Breast epithelium (tissue), 4 donors: Measurements from ENCODE around the gene GNAZ. TPM values are rescaled to one million over a fixed set of nuclear protein-coding genes. Genes with fewer than 3 reads are reported as not detected.

Experiments
- DNase-seq, 2 donors: peaks; one replicate each; pipeline ENCODE4 v3.0.0-alpha.2; 2019; ENCODE audit warnings: low spot score in 2 of 2
- H3K27ac ChIP-seq, 2 donors: fragments of 200-600 bp; sonication (generic) in 1 of 2; one replicate each; pipeline ENCODE4 v1.5.1; 2016 to 2019; ENCODE audit warnings: mild to moderate bottlenecking in 1 of 2
- H3K27me3 ChIP-seq, 2 donors: fragments of 200-600 bp; sonication (generic) in 1 of 2; one replicate each; pipeline versions ENCODE4 v1.5.1 to v1.6.0; 2017 to 2019; ENCODE audit warnings: control low read depth in 1 of 2, mild to moderate bottlenecking in 1 of 2
- H3K36me3 ChIP-seq: fragments of 200-600 bp; one replicate; pipeline ENCODE4 v1.5.1; 2019
- H3K4me1 ChIP-seq, 2 donors: fragments of 200-600 bp; sonication (generic); one replicate each; pipeline ENCODE4 v1.5.1; 2016 to 2019; ENCODE audit warnings: control low read depth in 1 of 2
- H3K4me3 ChIP-seq, 3 donors: fragments of 200-600 bp; sonication (generic); 1 replicate in 2 of 3; 2 replicates in 1 of 3; pipeline ENCODE4 v1.5.1; 2016 to 2019; ENCODE audit warnings: mild to moderate bottlenecking in 3 of 3, moderate library complexity in 2 of 3
- H3K9me3 ChIP-seq, 2 donors: fragments of 200-600 bp; sonication (generic) in 1 of 2; one replicate each; pipeline ENCODE4 v1.5.1; 2016 to 2019; ENCODE audit warnings: control low read depth in 1 of 2
- POLR2A ChIP-seq: fragments of 450-650 bp; IDR thresholded peaks from one replicate; pipeline ENCODE4 v1.6.1; 2016; ENCODE audit warnings: antibody characterized with exemption, mild to moderate bottlenecking, moderate library complexity
- POLR2AphosphoS5 ChIP-seq, 3 donors: sonication (generic); formaldehyde crosslinking; IDR thresholded peaks; one replicate each; pipeline ENCODE4 v1.6.1; 2017; ENCODE audit warnings: antibody characterized with exemption in 3 of 3
- intact Hi-C: fragments of 100-400 bp; cut with DNase I; formaldehyde crosslinking; loops from one replicate; pipeline ENCODE4 v1.15.1; 2023; ENCODE audit warnings: low total_unique reads
- total RNA-seq, 3 donors: library from RNA; depleted of rRNA; stranded (reverse); fragments of >200 nt; gene quantifications; one replicate each; pipeline ENCODE4 v1.1.0, GENCODE V29; 2016
- TF ChIP-seq, protein P1 (sequence below), 3 donors: fragments of 450-650 bp; IDR thresholded peaks; one replicate each; pipeline ENCODE4 v1.5.1; 2016 to 2017; ENCODE audit warnings: antibody characterized with exemption in 3 of 3, mild to moderate bottlenecking in 3 of 3, moderate library complexity in 3 of 3

The GNAZ gene
- total RNA-seq, 3 donors from 2014 or later: 5.0 to 15.7 (median 5.3) TPM

DNA sequence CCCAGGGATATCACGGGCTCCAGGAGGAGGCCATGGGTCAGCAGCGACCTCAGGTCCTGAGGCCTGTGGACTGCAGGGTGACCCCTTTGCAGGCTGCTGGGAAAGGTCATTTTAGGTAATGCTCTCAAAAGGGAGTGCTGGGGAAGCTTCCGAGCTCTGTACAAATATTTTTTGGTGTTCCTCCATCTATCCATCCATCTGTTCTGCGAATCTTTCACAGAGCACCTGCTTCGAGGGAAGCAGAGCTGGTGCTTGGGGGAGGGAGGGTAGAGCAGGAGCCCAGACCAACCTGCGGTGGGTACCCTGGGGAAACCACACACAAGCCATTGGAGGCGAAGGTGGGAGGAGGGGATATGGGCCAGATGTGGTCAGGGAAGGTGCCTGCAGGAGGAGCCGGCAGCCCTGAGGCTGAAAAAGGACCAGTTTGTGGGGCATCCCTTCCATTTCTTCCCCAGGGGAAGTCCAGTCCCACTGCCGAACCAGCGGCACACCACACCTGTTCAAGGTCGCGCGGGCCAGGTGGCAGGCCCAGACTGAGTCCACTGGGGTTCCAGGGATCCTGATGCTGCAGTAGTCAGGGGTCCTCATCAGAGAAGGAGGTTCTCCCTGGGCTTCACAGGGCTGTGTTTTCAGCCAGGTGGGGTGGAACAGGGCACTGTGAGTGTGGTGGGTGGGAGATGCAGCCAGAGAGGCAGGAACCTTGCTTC lies 13.1 kb downstream of the GNAZ start:
- intact Hi-C loops: loop anchor here (2.0 kb wide), 1 partner anchor 53 kb away; no protein-coding TSS in a partner anchor
- H3K4me1 ChIP-seq: no peaks in the 10 kb centered on the region
- no peak for TF ChIP-seq POLR2A
- no peak for TF ChIP-seq POLR2AphosphoS5 (IDR thresholded peaks at IDR 0.05)
- TF ChIP-seq, protein P1, sequence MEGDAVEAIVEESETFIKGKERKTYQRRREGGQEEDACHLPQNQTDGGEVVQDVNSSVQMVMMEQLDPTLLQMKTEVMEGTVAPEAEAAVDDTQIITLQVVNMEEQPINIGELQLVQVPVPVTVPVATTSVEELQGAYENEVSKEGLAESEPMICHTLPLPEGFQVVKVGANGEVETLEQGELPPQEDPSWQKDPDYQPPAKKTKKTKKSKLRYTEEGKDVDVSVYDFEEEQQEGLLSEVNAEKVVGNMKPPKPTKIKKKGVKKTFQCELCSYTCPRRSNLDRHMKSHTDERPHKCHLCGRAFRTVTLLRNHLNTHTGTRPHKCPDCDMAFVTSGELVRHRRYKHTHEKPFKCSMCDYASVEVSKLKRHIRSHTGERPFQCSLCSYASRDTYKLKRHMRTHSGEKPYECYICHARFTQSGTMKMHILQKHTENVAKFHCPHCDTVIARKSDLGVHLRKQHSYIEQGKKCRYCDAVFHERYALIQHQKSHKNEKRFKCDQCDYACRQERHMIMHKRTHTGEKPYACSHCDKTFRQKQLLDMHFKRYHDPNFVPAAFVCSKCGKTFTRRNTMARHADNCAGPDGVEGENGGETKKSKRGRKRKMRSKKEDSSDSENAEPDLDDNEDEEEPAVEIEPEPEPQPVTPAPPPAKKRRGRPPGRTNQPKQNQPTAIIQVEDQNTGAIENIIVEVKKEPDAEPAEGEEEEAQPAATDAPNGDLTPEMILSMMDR (IDR thresholded peaks at IDR 0.05): no peak

DNA sequence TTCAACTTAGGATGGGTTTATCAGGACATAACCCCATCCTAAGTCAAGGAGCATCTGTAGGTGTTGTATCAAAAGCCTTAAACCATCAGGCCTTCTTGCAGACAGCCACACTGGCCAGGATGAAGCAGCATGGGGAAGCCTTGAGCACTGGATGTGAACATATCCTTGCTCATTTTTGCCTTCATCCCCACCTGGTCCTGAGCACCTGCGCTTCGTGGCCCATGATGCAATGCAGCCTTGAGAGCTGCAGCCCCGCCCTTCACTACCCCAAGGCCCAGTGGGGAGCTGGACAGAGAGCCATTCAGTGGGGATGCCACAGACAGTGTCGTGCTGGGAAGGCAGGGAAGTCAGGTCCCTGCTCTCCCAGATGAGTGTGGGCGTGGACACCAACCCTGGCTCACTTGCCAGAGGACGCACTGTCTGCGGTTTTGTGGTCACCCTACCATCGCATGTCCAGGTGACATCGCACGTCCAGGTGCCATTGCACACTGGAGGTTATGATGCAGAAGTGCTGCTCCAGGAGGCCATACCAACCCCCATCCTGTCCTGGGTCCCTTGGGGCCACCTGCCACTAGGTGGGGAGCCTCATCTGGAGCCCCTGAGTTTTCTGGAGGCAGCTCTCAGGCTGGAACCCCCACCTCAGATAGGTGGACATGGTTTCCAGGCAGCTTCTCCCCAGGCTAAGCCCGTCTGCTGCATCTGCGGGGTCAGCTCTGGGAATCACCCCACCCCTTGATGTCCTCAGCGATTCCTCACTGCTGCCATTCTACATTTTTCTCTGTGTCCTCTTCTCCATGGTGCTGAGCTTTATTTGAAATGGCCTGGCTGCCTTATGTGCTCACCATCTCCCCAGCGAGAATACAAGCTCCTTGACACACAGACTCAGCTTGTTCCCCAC lies 14.4 kb downstream of the GNAZ start:
- H3K27ac ChIP-seq: no peak overlapping the region
- no peaks in the 10 kb centered on the region for H3K36me3 ChIP-seq
- TF ChIP-seq POLR2AphosphoS5 (IDR thresholded peaks at IDR 0.05) (no peak), POLR2A (no peak)
- TF ChIP-seq, protein P1 (IDR thresholded peaks at IDR 0.05): no peak
- H3K27me3 ChIP-seq: no peaks in the 10 kb centered on the region
- intact Hi-C loops: loop anchor here (2.0 kb wide), 1 partner anchor 54 kb away; no protein-coding TSS in a partner anchor
- H3K4me3 ChIP-seq: no peak overlapping the region
- DNase-seq: no peak
- H3K4me1 ChIP-seq: no peaks in the 10 kb centered on the region
- H3K9me3 ChIP-seq: no peaks in the 10 kb centered on the region

More for the DNA sequence above, 13.1 kb downstream of the GNAZ start:
- DNase-seq: no peak
- Histone ChIP-seq H3K27me3 (no peaks in the 10 kb centered on the region), H3K36me3 (no peaks in the 10 kb centered on the region), H3K27ac (no peak overlapping the region), H3K9me3 (no peaks in the 10 kb centered on the region), H3K4me3 (no peak overlapping the region)

GRCh38 chr22:23085351-23085671 lies 15.0 kb downstream of the GNAZ start:
- no peak for DNase-seq
- TF ChIP-seq, protein P1 (IDR thresholded peaks at IDR 0.05): no peak
- TF ChIP-seq POLR2A (no peak), POLR2AphosphoS5 (IDR thresholded peaks at IDR 0.05) (no peak)
- Histone ChIP-seq H3K4me1 (no peaks in the 10 kb centered on the region), H3K4me3 (no peak overlapping the region), H3K27me3 (no peaks in the 10 kb centered on the region), H3K36me3 (no peaks in the 10 kb centered on the region), H3K27ac (no peak overlapping the region), H3K9me3 (no peaks in the 10 kb centered on the region)
- intact Hi-C loops: loop anchor here (2.0 kb wide), 1 partner anchor 55 kb away; no protein-coding TSS in a partner anchor

GRCh38 chr22:23085785-23086184 lies 15.5 kb downstream of the GNAZ start:
- DNase-seq: no peak
- Histone ChIP-seq H3K27ac (no peak overlapping the region), H3K4me3 (no peak overlapping the region), H3K27me3 (no peaks in the 10 kb centered on the region), H3K4me1 (no peaks in the 10 kb centered on the region), H3K9me3 (no peaks in the 10 kb centered on the region), H3K36me3 (no peaks in the 10 kb centered on the region)
- no peak for TF ChIP-seq POLR2AphosphoS5 (IDR thresholded peaks at IDR 0.05)
- TF ChIP-seq, protein P1 (IDR thresholded peaks at IDR 0.05): no peak
- TF ChIP-seq POLR2A: no peak
- intact Hi-C loops: loop anchor here (2.0 kb wide), 1 partner anchor 55 kb away; no protein-coding TSS in a partner anchor

DNA sequence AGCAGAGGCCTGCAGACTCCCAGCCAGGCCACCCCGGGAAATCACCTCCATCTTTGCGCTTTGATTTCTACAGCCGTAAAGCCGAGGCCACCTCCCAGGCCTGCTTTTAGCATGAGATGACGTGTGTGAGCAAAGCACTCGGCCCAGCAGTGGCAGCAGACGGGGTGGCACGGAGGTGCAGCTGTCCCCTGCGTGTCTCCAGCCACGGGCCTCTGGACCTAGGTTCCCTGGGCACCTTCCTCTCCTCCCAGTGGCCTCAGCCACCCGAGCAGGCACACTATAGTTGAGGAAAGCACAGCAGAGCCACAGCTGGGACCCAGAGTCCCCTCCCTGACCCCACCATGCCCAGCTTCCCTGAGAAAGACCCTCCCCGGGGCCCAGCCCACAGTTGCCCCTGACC lies 15.9 kb downstream of the GNAZ start:
- H3K36me3 ChIP-seq: no peaks in the 10 kb centered on the region
- TF ChIP-seq POLR2A (no peak), POLR2AphosphoS5 (IDR thresholded peaks at IDR 0.05) (no peak)
- TF ChIP-seq, protein P1 (IDR thresholded peaks at IDR 0.05): no peak
- H3K4me3 ChIP-seq: no peak overlapping the region
- intact Hi-C loops: no loop called here
- DNase-seq: no peak
- H3K27me3 ChIP-seq: no peaks in the 10 kb centered on the region
- no peaks in the 10 kb centered on the region for H3K9me3 ChIP-seq
- H3K4me1 ChIP-seq: no peaks in the 10 kb centered on the region
- no peak overlapping the region for H3K27ac ChIP-seq
